Transverse colon (tissue), 4 donors: ENCODE measurements around the gene HDAC8. TPM values are rescaled to one million over a fixed set of nuclear protein-coding genes. Genes with fewer than 3 reads are reported as not detected.

Experiments
- DNase-seq: peaks from one replicate; pipeline ENCODE4 v3.0.0-alpha.2; 2019
- H3K27ac ChIP-seq, 4 donors: fragments of 200-600 bp; sonication (generic); 2 replicates each; pipeline ENCODE4 v1.5.1; 2016 to 2018; ENCODE audit warnings: inconsistent platforms in 4 of 4
- H3K27me3 ChIP-seq: fragments of 200-600 bp; sonication (generic); 2 replicates; pipeline ENCODE4 v1.5.1; 2017; ENCODE audit warnings: inconsistent platforms
- H3K36me3 ChIP-seq, 4 donors: fragments of 200-600 bp; sonication (generic); 2 replicates each; pipeline ENCODE4 v1.5.1; 2017 to 2019; ENCODE audit warnings: inconsistent platforms in 4 of 4
- H3K4me1 ChIP-seq, 4 donors: fragments of 200-600 bp; sonication (generic); 2 replicates each; pipeline ENCODE4 v1.5.1; 2017 to 2020; ENCODE audit warnings: inconsistent platforms in 4 of 4
- H3K4me3 ChIP-seq, 4 donors: fragments of 200-600 bp; sonication (generic); 1 replicate in 1 of 4; 2 replicates in 3 of 4; pipeline versions ENCODE4 v1.5.1 to v1.6.1; 2017 to 2019; ENCODE audit warnings: inconsistent platforms in 4 of 4
- H3K9me3 ChIP-seq, 2 donors: fragments of 200-600 bp; sonication (generic); 2 replicates each; pipeline ENCODE4 v1.5.1; 2017 to 2019; ENCODE audit warnings: inconsistent platforms in 2 of 2
- EP300 ChIP-seq: sonication (generic); formaldehyde crosslinking; IDR thresholded peaks from one replicate; pipeline ENCODE4 v1.6.1; 2017; ENCODE audit warnings: antibody characterized with exemption, low read depth
- POLR2A ChIP-seq: fragments of 450-650 bp; IDR thresholded peaks from one replicate; pipeline ENCODE4 v1.6.1; 2016; ENCODE audit warnings: antibody characterized with exemption, mild to moderate bottlenecking, moderate library complexity
- POLR2AphosphoS5 ChIP-seq, 3 donors: sonication (generic); formaldehyde crosslinking; IDR thresholded peaks; one replicate each; pipeline ENCODE4 v1.6.1; 2016; ENCODE audit warnings: antibody characterized with exemption in 3 of 3
- WGBS, 2 donors: methylation state at CpG; one replicate each; pipeline ENCODE4 v1.1.5; 2018; ENCODE audit warnings: low coverage in 1 of 2; 5-methylcytosine and 5-hydroxymethylcytosine counted together
- in situ Hi-C, 4 donors: fragments of 200-750 bp; cut with MboI; loops; one replicate each; pipeline versions ENCODE4 v1.15.0 to v1.15.1; 2017; ENCODE audit warnings: low sequenced_read_pairs in 3 of 4, low pct_ligation_motif_present in 1 of 4, low pct_unique_long_range_greater_than_20kb in 1 of 4
- intact Hi-C: fragments of 100-400 bp; cut with DNase I; formaldehyde crosslinking; loops from one replicate; pipeline ENCODE4 v1.15.1; 2023; ENCODE audit warnings: low total_unique reads
- total RNA-seq, 4 donors: library from RNA; depleted of rRNA; stranded (reverse); fragments of >200 nt; gene quantifications; one replicate each; pipeline ENCODE4 v1.1.0, GENCODE V29; 2016
- TF ChIP-seq, protein P1 (sequence below), 5 experiments: fragments of 200-600 bp in 3 of 5; fragments of 450-650 bp in 2 of 5; sonication (generic) in 3 of 5; IDR thresholded peaks; 1 replicate in 2 of 5; 2 replicates in 3 of 5; pipeline ENCODE4 v1.5.1; 2016 to 2017; ENCODE audit warnings: antibody characterized with exemption in 5 of 5, inconsistent platforms in 3 of 5, mild to moderate bottlenecking in 2 of 5, moderate library complexity in 1 of 5

HDAC8 gene
- total RNA-seq, 4 donors from 2014 or later, result 10.5 to 37.5 (median 18.4) TPM

DNA sequence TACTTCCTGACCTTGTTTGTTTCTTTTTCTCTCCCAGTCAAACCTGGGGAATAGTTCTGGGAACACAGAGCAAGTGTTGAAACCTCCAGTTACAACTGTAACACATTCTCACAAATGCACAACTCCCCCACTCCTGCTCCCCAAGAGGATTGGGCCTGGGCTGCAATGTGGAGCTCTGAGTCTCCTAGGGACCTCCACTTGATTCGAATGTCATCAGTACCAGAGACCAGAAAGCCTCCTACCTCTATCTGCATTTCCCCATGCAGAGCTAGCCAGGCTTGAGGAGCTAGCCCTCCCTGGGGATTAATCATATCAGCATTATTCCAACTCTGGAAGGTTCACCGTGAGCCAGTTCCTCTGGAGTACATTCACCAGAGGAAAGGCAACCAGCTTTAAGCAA lies 225.3 kb downstream of the HDAC8 start:
- Histone ChIP-seq H3K27ac (no peak overlapping the region), H3K4me1 (no peaks in the 10 kb centered on the region), H3K4me3 (no peak overlapping the region), H3K36me3 (no peaks in the 10 kb centered on the region), H3K27me3 (no peaks in the 10 kb centered on the region), H3K9me3 (no peaks in the 10 kb centered on the region)
- intact Hi-C loops (no loop called here), in situ Hi-C loops (no loop called here)
- WGBS, 2 donors, result 54% methylated on average over 2 of the region's 2 CpGs; no CpG with 5 or more reads in 1 of the 2 donors
- TF ChIP-seq POLR2AphosphoS5 (IDR thresholded peaks at IDR 0.05), result no peak
- no peak for DNase-seq

DNA sequence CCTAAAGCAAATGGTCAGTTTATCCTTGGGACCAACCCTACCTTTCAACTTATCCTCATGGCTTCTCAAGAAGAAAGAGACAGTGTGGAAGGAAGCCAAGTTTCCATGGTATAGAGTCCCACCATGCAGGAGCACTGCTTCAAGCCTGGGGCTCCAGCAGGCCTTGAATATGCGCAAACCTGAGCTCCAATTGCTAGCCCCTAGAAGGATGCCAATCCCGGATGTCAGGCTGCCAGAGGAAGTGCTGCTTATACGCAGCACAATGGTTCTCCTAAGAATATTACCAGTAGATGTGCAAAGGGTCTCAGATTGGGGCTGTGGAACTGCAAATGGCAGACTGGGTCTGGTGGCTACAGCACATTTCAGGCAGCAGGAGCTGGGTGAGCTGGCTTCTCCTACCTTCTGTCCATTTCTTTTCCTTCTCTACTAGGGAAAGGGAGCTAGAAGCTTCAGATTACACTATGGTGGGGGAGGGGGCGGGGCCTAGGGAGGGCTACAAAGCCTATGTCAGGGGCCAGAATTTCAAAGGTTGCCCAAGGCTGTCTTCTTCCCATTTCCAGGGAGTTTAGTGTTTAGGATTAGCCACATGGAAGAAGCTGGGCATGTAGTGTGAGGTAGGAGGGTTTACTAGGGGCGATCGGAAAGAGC lies 226.2 kb downstream of the HDAC8 start:
- Histone ChIP-seq H3K36me3 (no peaks in the 10 kb centered on the region), H3K27me3 (no peaks in the 10 kb centered on the region), H3K9me3 (no peaks in the 10 kb centered on the region), H3K4me1 (no peaks in the 10 kb centered on the region), H3K27ac (no peak overlapping the region), H3K4me3 (no peak overlapping the region)
- intact Hi-C loops, result no loop called here
- WGBS, 2 donors, result 78 to 100% methylated on average over 2 to 6 of the region's 6 CpGs
- TF ChIP-seq EP300 (no peak), POLR2A (no peak), POLR2AphosphoS5 (IDR thresholded peaks at IDR 0.05) (no peak)
- TF ChIP-seq, protein P1, sequence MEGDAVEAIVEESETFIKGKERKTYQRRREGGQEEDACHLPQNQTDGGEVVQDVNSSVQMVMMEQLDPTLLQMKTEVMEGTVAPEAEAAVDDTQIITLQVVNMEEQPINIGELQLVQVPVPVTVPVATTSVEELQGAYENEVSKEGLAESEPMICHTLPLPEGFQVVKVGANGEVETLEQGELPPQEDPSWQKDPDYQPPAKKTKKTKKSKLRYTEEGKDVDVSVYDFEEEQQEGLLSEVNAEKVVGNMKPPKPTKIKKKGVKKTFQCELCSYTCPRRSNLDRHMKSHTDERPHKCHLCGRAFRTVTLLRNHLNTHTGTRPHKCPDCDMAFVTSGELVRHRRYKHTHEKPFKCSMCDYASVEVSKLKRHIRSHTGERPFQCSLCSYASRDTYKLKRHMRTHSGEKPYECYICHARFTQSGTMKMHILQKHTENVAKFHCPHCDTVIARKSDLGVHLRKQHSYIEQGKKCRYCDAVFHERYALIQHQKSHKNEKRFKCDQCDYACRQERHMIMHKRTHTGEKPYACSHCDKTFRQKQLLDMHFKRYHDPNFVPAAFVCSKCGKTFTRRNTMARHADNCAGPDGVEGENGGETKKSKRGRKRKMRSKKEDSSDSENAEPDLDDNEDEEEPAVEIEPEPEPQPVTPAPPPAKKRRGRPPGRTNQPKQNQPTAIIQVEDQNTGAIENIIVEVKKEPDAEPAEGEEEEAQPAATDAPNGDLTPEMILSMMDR (IDR thresholded peaks at IDR 0.05), result no peak
- no peak for DNase-seq
- in situ Hi-C loops, result no loop called here

DNA sequence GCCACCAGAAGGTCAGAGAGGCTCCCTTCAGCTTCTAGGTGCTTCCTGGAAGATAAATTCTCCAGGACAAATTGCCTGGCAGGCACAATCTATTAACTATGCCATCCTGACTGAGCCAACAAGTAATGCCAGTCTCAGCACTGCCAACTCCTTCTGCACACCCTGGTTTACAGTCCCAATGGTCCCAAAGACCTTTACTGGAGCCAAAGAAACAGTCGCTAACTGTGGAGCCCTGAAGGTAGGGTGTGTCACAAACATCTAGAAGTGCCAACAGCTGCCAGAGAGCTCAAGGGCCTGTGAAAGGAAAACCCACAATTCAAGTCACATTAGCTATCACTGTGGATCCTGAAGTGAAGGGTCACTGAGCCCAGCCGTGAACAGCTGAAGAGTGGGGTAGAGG lies 232.0 kb downstream of the HDAC8 start:
- Histone ChIP-seq H3K9me3 (no peaks in the 10 kb centered on the region), H3K36me3 (no peaks in the 10 kb centered on the region), H3K4me1 (no peaks in the 10 kb centered on the region), H3K27me3 (no peaks in the 10 kb centered on the region), H3K4me3 (no peak overlapping the region), H3K27ac (no peak overlapping the region)
- intact Hi-C loops, result no loop called here
- no peak for DNase-seq
- no peak for TF ChIP-seq POLR2AphosphoS5 (IDR thresholded peaks at IDR 0.05)
- TF ChIP-seq POLR2A, result no peak
- TF ChIP-seq EP300, result no peak
- TF ChIP-seq, protein P1 (IDR thresholded peaks at IDR 0.05), result no peak
- in situ Hi-C loops, result no loop called here
- 57% methylated on average over 2 of the region's 2 CpGs; no CpG with 5 or more reads in 1 of the 2 donors for WGBS, 2 donors

DNA sequence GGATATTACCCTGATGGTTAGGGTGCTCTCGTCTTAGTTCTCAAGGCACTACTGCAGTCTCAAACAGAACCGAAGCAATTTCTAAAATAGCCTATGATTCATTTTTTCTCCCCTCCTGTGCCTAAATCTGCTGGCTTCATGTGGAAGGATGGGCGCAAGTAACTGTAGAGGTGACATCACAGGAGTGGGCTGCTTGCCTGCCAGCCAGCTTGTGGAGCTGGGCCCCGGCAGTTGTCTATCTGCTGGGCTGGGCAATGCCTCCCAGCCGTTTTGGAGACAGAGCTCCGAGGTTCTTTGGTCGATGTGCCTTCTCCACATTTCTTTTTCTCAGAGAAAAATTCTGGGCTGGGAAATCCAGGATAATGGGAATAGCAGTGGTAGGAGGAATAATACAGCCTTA lies 232.6 kb downstream of the HDAC8 start:
- Histone ChIP-seq H3K27ac (no peak overlapping the region), H3K4me1 (no peaks in the 10 kb centered on the region), H3K36me3 (no peaks in the 10 kb centered on the region), H3K4me3 (no peak overlapping the region), H3K27me3 (no peaks in the 10 kb centered on the region), H3K9me3 (no peaks in the 10 kb centered on the region)
- intact Hi-C loops (no loop called here), in situ Hi-C loops (no loop called here)
- TF ChIP-seq, protein P1 (IDR thresholded peaks at IDR 0.05), result no peak
- TF ChIP-seq EP300 (no peak), POLR2A (no peak), POLR2AphosphoS5 (IDR thresholded peaks at IDR 0.05) (no peak)
- WGBS, 2 donors, result 79% methylated on average over 7 of the region's 7 CpGs; no CpG with 5 or more reads in 1 of the 2 donors
- no peak for DNase-seq

DNA sequence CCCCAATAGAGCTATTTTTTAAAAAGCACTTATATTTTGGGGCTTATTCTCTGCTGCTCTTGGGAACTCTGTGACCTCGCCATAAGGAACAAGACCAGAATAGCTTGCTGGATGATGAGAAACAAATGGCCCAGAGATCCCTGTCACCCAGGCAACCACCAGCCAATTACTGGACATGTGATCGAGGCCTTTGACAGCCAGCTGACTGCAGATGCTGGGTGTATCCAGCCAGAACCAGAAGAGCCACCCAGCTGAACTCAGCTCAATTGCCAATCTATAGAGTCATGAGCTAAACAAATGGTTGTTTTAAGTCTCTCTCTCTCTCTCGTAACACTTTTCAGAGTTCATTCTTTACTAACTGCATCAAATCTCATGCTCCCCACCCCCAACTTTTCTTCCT lies 242.5 kb downstream of the HDAC8 start:
- intact Hi-C loops (no loop called here), in situ Hi-C loops (no loop called here)
- DNase-seq, result no peak
- Histone ChIP-seq H3K27me3 (no peaks in the 10 kb centered on the region), H3K4me1 (no peaks in the 10 kb centered on the region), H3K4me3 (no peak overlapping the region), H3K9me3 (no peaks in the 10 kb centered on the region), H3K36me3 (no peaks in the 10 kb centered on the region), H3K27ac (no peak overlapping the region)
- TF ChIP-seq POLR2AphosphoS5 (IDR thresholded peaks at IDR 0.05) (no peak), EP300 (no peak)
- WGBS, 2 donors, result 83% methylated on average over 3 of the region's 3 CpGs; no CpG with 5 or more reads in 1 of the 2 donors
